DND-41 (cell line): ENCODE results near the gene SERPINE2.

Source experiments
- ATAC-seq: fragments of 200-7000 bp; cut with Tn5 transposase; 3 replicates; pipeline ENCODE4 v1.9.1; 2021; ENCODE audit warnings: low read depth; ENCODE audit not compliant: insufficient read depth
- DNase-seq: peaks from one replicate; pipeline ENCODE4 v3.0.0-alpha.2; 2020
- H2AFZ ChIP-seq: 2 replicates; pipeline ENCODE4 v1.6.0; 2012; ENCODE audit warnings: low read depth, low read length
- H3K27ac ChIP-seq: 2 replicates; pipeline ENCODE4 v1.5.1; 2012; ENCODE audit warnings: low read length, inconsistent platforms
- H3K27me3 ChIP-seq: fragments of 200-600 bp; sonication (generic); 2 replicates; pipeline ENCODE4 v1.6.0; 2012; ENCODE audit warnings: low read length, mild to moderate bottlenecking, inconsistent platforms; ENCODE audit not compliant: insufficient read depth, poor library complexity
- H3K36me3 ChIP-seq: 2 replicates; pipeline ENCODE4 v1.5.1; 2012; ENCODE audit warnings: low read length, inconsistent platforms; ENCODE audit not compliant: insufficient read depth
- H3K4me1 ChIP-seq: 2 replicates; pipeline ENCODE4 v1.5.1; 2012; ENCODE audit warnings: mild to moderate bottlenecking, low read length; ENCODE audit not compliant: insufficient read depth
- H3K4me2 ChIP-seq: 2 replicates; pipeline ENCODE4 v1.6.0; 2012; ENCODE audit warnings: mild to moderate bottlenecking, moderate library complexity, low read length, inconsistent platforms; ENCODE audit not compliant: insufficient read depth
- H3K4me3 ChIP-seq, 2 experiments: fragments of 200-600 bp in 1 of 2; shearing (Covaris generic) in 1 of 2; 2 replicates each; pipeline ENCODE4 v1.5.1; 2012 to 2016; ENCODE audit warnings: inconsistent platforms in 2 of 2, low read length in 2 of 2, mild to moderate bottlenecking in 2 of 2, low read depth in 1 of 2, moderate library complexity in 1 of 2
- H3K79me2 ChIP-seq: 2 replicates; pipeline ENCODE4 v1.6.0; 2012; ENCODE audit warnings: low read length, inconsistent platforms; ENCODE audit not compliant: insufficient read depth
- H3K9ac ChIP-seq: 2 replicates; pipeline ENCODE4 v1.6.0; 2012; ENCODE audit warnings: low read depth, mild to moderate bottlenecking, inconsistent platforms, low read length, moderate library complexity
- H3K9me3 ChIP-seq: 2 replicates; pipeline ENCODE4 v1.5.1; 2012; ENCODE audit warnings: low read length, moderate library complexity, mild to moderate bottlenecking, inconsistent platforms; ENCODE audit not compliant: insufficient read depth, severe bottlenecking
- H4K20me1 ChIP-seq: 2 replicates; pipeline ENCODE4 v1.6.0; 2012; ENCODE audit warnings: low read length; ENCODE audit not compliant: insufficient read depth
- CTCF ChIP-seq: IDR thresholded peaks from 2 replicates; pipeline ENCODE4 v1.5.1; 2012; ENCODE audit warnings: borderline replicate concordance, low read length, moderate library complexity, mild to moderate bottlenecking; ENCODE audit not compliant: poor library complexity, severe bottlenecking; ENCODE audit errors: extremely low read depth
- EZH2 ChIP-seq: IDR thresholded peaks from 3 replicates; pipeline ENCODE4 v1.6.1; 2012; ENCODE audit warnings: borderline replicate concordance, low read depth, mild to moderate bottlenecking, moderate library complexity, low read length, inconsistent platforms; ENCODE audit not compliant: severe bottlenecking

Gene SERPINE2

GRCh38 chr2:224062481-224063297 is 23.6 kb upstream of the SERPINE2 start:
- no peaks in the 10 kb centered on the region for H3K9me3 ChIP-seq
- H3K79me2 ChIP-seq = no peaks in the 10 kb centered on the region
- ATAC-seq (no peak), DNase-seq (no peak)
- TF ChIP-seq CTCF = no peak
- no peak for TF ChIP-seq EZH2
- H3K36me3 ChIP-seq = no peaks in the 10 kb centered on the region
- no peak overlapping the region for H3K9ac ChIP-seq
- H3K4me3 ChIP-seq = no peak overlapping the region
- no peak overlapping the region for H3K4me2 ChIP-seq
- no peak overlapping the region for H3K27ac ChIP-seq
- no peaks in the 10 kb centered on the region for H3K4me1 ChIP-seq
- H4K20me1 ChIP-seq = no peaks in the 10 kb centered on the region
- peaks cover 5% of the 10 kb centered on the region for H3K27me3 ChIP-seq
- H2AFZ ChIP-seq = no peak overlapping the region

GRCh38 chr2:224060783-224061482 is 21.8 kb upstream of the SERPINE2 start:
- no peak for ATAC-seq
- no peaks in the 10 kb centered on the region for H3K79me2 ChIP-seq
- no peaks in the 10 kb centered on the region for H3K4me1 ChIP-seq
- H3K9ac ChIP-seq = no peak overlapping the region
- peaks cover 3% of the 10 kb centered on the region for H3K27me3 ChIP-seq
- H3K4me3 ChIP-seq = no peak overlapping the region
- no peaks in the 10 kb centered on the region for H3K9me3 ChIP-seq
- no peaks in the 10 kb centered on the region for H3K36me3 ChIP-seq
- TF ChIP-seq CTCF = no peak
- TF ChIP-seq EZH2 = no peak
- no peak overlapping the region for H2AFZ ChIP-seq
- H3K4me2 ChIP-seq = no peak overlapping the region
- no peaks in the 10 kb centered on the region for H4K20me1 ChIP-seq
- H3K27ac ChIP-seq = no peak overlapping the region
- DNase-seq = no peak

GRCh38 chr2:224059178-224059577 is 20.1 kb upstream of the SERPINE2 start:
- DNase-seq (no peak), ATAC-seq (no peak)
- Histone ChIP-seq H3K9ac (no peak overlapping the region), H3K27ac (no peak overlapping the region), H2AFZ (no peak overlapping the region), H3K79me2 (no peaks in the 10 kb centered on the region), H3K27me3 (no peaks in the 10 kb centered on the region), H3K4me2 (no peak overlapping the region), H3K9me3 (no peaks in the 10 kb centered on the region), H3K4me1 (no peaks in the 10 kb centered on the region), H4K20me1 (no peaks in the 10 kb centered on the region), H3K4me3 (no peak overlapping the region), H3K36me3 (no peaks in the 10 kb centered on the region)
- no peak for TF ChIP-seq CTCF
- no peak for TF ChIP-seq EZH2
